PC-3 (cell line): ENCODE data around the gene TRNP1.

ENCODE experiments used
- EZH2 ChIP-seq: fragments of 300-600 bp; sonication (generic); IDR thresholded peaks from one replicate; pipeline ENCODE4 v1.6.1; 2017; ENCODE audit warnings: antibody characterized with exemption, mild to moderate bottlenecking, low read length; ENCODE audit not compliant: unreplicated experiment
- TF ChIP-seq, protein P1 (sequence below): fragments of 300-600 bp; sonication (generic); conservative IDR thresholded peaks from 2 replicates; pipeline ENCODE4 v1.5.1; 2017; ENCODE audit warnings: antibody characterized with exemption, low read depth, mild to moderate bottlenecking, low read length

DNA sequence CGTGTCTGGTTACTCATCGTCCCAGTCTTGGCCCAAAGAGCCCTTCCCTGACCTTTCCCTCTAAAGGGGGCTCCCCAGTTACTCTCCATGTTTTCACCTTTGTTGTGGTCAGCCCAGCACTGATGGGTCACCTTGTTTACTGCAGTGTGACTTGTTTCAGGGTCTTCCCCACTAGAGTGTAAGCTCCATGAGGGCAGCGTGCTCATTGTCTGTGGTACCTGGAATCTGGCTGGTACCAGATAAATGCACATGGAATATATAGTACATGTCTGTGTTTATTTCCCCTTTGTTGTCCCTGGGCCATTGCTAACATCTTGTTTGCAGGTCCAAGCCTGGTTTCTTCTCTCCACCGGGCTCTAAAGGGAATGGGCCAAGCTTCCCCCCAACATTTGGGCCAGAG is 41.9 kb downstream of the TRNP1 start:
- TF ChIP-seq EZH2 = no peak
- TF ChIP-seq, protein P1, sequence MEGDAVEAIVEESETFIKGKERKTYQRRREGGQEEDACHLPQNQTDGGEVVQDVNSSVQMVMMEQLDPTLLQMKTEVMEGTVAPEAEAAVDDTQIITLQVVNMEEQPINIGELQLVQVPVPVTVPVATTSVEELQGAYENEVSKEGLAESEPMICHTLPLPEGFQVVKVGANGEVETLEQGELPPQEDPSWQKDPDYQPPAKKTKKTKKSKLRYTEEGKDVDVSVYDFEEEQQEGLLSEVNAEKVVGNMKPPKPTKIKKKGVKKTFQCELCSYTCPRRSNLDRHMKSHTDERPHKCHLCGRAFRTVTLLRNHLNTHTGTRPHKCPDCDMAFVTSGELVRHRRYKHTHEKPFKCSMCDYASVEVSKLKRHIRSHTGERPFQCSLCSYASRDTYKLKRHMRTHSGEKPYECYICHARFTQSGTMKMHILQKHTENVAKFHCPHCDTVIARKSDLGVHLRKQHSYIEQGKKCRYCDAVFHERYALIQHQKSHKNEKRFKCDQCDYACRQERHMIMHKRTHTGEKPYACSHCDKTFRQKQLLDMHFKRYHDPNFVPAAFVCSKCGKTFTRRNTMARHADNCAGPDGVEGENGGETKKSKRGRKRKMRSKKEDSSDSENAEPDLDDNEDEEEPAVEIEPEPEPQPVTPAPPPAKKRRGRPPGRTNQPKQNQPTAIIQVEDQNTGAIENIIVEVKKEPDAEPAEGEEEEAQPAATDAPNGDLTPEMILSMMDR = no peak
